GM18870 (cell line): ENCODE measurements around the gene NAP1L1.
A peak's percentile ranks its signal among the peaks of the same experiment; 100 is the strongest.

Source experiments
- ATAC-seq: cut with Tn5 transposase; IDR thresholded peaks from one replicate; pipeline ENCODE4 v1.9.1; 2021; ENCODE audit warnings: moderate library complexity; ENCODE audit not compliant: unreplicated experiment

NAP1L1 gene

GRCh38 chr12:76084863-76085519, 506 bp upstream of the NAP1L1 start:
- peak; percentile 56 for ATAC-seq

- ATAC-seq: no peak
These were observed 1.1 kb downstream of the NAP1L1 start for GRCh38 chr12:76083246-76083903.

GRCh38 chr12:76081909-76082308, 2.6 kb downstream of the NAP1L1 start:
- no peak for ATAC-seq

- no peak for ATAC-seq
These were observed 3.6 kb downstream of the NAP1L1 start for GRCh38 chr12:76080729-76081415.

GRCh38 chr12:76080017-76080728, 4.3 kb downstream of the NAP1L1 start:
- no peak for ATAC-seq

- ATAC-seq: no peak
These were observed 5.7 kb downstream of the NAP1L1 start for GRCh38 chr12:76078748-76079147.

- ATAC-seq: no peak
These were observed 9.0 kb downstream of the NAP1L1 start for GRCh38 chr12:76075448-76075847.

GRCh38 chr12:76074701-76075336, 9.7 kb downstream of the NAP1L1 start:
- no peak for ATAC-seq

- no peak for ATAC-seq
These were observed 10.9 kb downstream of the NAP1L1 start for GRCh38 chr12:76073561-76073960.

- no peak for ATAC-seq
These were observed 11.9 kb downstream of the NAP1L1 start for GRCh38 chr12:76072568-76072967.

- no peak for ATAC-seq
These were observed 15.1 kb downstream of the NAP1L1 start for GRCh38 chr12:76069339-76069738.

- no peak for ATAC-seq
These were observed 18.6 kb downstream of the NAP1L1 start for GRCh38 chr12:76065917-76066316.

GRCh38 chr12:76064904-76065303, 19.6 kb downstream of the NAP1L1 start:
- no peak for ATAC-seq

GRCh38 chr12:76060111-76060510, 24.4 kb downstream of the NAP1L1 start:
- ATAC-seq: no peak

- no peak for ATAC-seq
These were observed 27.2 kb downstream of the NAP1L1 start for GRCh38 chr12:76057326-76057725.

- no peak for ATAC-seq
These were observed 29.1 kb downstream of the NAP1L1 start for GRCh38 chr12:76055393-76055792.

GRCh38 chr12:76049575-76050251, 34.8 kb downstream of the NAP1L1 start:
- no peak for ATAC-seq

- no peak for ATAC-seq
These were observed 36.7 kb downstream of the NAP1L1 start for GRCh38 chr12:76047742-76048141.

GRCh38 chr12:76047060-76047459, 37.4 kb downstream of the NAP1L1 start:
- no peak for ATAC-seq

- ATAC-seq: no peak
These were observed 41.1 kb downstream of the NAP1L1 start for GRCh38 chr12:76043377-76043776.
